Astrocyte (in vitro differentiated cells and primary cell): Measurements from ENCODE around the gene ITPK1. TPM values are rescaled to one million over a fixed set of nuclear protein-coding genes. Genes with fewer than 3 reads are reported as not detected.

ENCODE experiments used
- DNase-seq: peaks from one replicate; pipeline ENCODE4 v3.0.0-alpha.2; 2010; ENCODE audit warnings: low read depth
- FAIRE-seq: peaks from 2 replicates; lab custom pipeline; 2011; peaks lifted over from hg19 to GRCh38; lab: Jason Lieb, UNC
- H2AFZ ChIP-seq: 2 replicates; pipeline ENCODE4 v1.6.0; 2012; ENCODE audit warnings: low read depth, low read length, inconsistent platforms
- H3K27ac ChIP-seq: 2 replicates; pipeline ENCODE4 v1.5.1; 2011; ENCODE audit warnings: low read depth, low read length, inconsistent platforms
- H3K27me3 ChIP-seq: 2 replicates; pipeline ENCODE4 v1.6.0; 2011; ENCODE audit warnings: low read length, inconsistent platforms; ENCODE audit not compliant: insufficient read depth
- H3K36me3 ChIP-seq: 2 replicates; pipeline ENCODE4 v1.5.1; 2011; ENCODE audit warnings: low read length, inconsistent platforms; ENCODE audit not compliant: insufficient read depth
- H3K4me1 ChIP-seq: 2 replicates; pipeline ENCODE4 v1.5.1; 2011; ENCODE audit warnings: low read length, inconsistent platforms; ENCODE audit not compliant: insufficient read depth
- H3K4me2 ChIP-seq: 2 replicates; pipeline ENCODE4 v1.6.0; 2012; ENCODE audit warnings: low read length, inconsistent platforms
- H3K4me3 ChIP-seq: 2 replicates; pipeline ENCODE4 v1.5.1; 2011; ENCODE audit warnings: low read depth, mild to moderate bottlenecking, low read length, inconsistent platforms; ENCODE audit not compliant: insufficient read depth
- H3K79me2 ChIP-seq: 2 replicates; pipeline ENCODE4 v1.6.0; 2012; ENCODE audit warnings: mild to moderate bottlenecking, low read length, inconsistent platforms; ENCODE audit not compliant: insufficient read depth
- H3K9ac ChIP-seq: 2 replicates; pipeline ENCODE4 v1.6.0; 2012; ENCODE audit warnings: mild to moderate bottlenecking, low read length, inconsistent platforms
- H3K9me3 ChIP-seq: 2 replicates; pipeline ENCODE4 v1.5.1; 2012; ENCODE audit warnings: low read depth, mild to moderate bottlenecking, low read length, inconsistent platforms; ENCODE audit not compliant: insufficient read depth
- H4K20me1 ChIP-seq: 2 replicates; pipeline ENCODE4 v1.6.0; 2012; ENCODE audit warnings: low read length, inconsistent platforms; ENCODE audit not compliant: insufficient read depth
- H3K27ac Mint-ChIP-seq: one replicate; pipeline ENCODE4 v1.8.0; 2021; ENCODE audit warnings: mild to moderate bottlenecking, mixed read lengths; ENCODE audit not compliant: unreplicated experiment
- H3K27me3 Mint-ChIP-seq: one replicate; pipeline ENCODE4 v1.8.0; 2021; ENCODE audit warnings: low read depth, mixed read lengths; ENCODE audit not compliant: unreplicated experiment
- H3K36me3 Mint-ChIP-seq: one replicate; pipeline ENCODE4 v1.8.0; 2021; ENCODE audit warnings: low read depth, mixed read lengths; ENCODE audit not compliant: unreplicated experiment
- H3K4me1 Mint-ChIP-seq: one replicate; pipeline ENCODE4 v1.8.0; 2021; ENCODE audit warnings: low read depth, mixed read lengths; ENCODE audit not compliant: unreplicated experiment
- H3K4me3 Mint-ChIP-seq: one replicate; pipeline ENCODE4 v1.8.0; 2021; ENCODE audit warnings: mild to moderate bottlenecking, moderate library complexity, mixed read lengths; ENCODE audit not compliant: unreplicated experiment
- H3K9me3 Mint-ChIP-seq: one replicate; pipeline ENCODE4 v1.8.0; 2021; ENCODE audit warnings: mild to moderate bottlenecking, mixed read lengths; ENCODE audit not compliant: unreplicated experiment
- EZH2 ChIP-seq: IDR thresholded peaks from 2 replicates; pipeline ENCODE4 v1.6.1; 2012; ENCODE audit warnings: mild to moderate bottlenecking, low read length, inconsistent platforms; ENCODE audit not compliant: insufficient read depth
- total RNA-seq: library from RNA; stranded (reverse); gene quantifications from 2 replicates; pipeline ENCODE4 v1.2.1, GENCODE V29; 2021
- TF ChIP-seq, protein P1 (sequence below): IDR thresholded peaks from 2 replicates; pipeline ENCODE4 v1.5.1; 2011; ENCODE audit warnings: low read depth, mild to moderate bottlenecking, inconsistent platforms, low read length, moderate library complexity; ENCODE audit not compliant: insufficient read depth

The ITPK1 gene
- total RNA-seq, 1 donor from 2014 or later: 13.0 TPM

DNA sequence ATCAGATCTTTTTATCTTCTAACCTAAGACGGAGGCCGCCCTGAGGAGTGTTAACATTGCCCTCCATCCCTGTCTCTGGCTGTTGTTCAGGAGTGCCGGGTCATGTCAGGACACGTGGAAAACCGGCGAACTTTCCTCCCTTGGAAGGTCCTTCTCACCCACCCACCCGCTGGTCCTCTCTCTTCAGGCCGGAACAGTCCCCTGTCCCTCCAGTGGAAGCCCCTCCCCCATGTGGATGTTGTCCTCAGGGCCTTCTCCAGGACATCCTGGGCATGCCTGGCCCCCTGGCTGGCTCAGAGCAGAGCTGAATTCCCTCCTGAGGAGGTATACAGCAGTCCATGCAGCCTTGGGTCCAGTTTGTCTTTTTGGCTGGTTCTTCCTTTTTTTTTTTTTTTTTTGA is 20.3 kb upstream of the ITPK1 start:
- Histone ChIP-seq H4K20me1 (no peaks in the 10 kb centered on the region), H3K79me2 (no peaks in the 10 kb centered on the region), H3K4me3 (no peak overlapping the region), H3K4me1 (no peaks in the 10 kb centered on the region), H3K9ac (no peak overlapping the region), H3K9me3 (no peaks in the 10 kb centered on the region), H3K27ac (no peak overlapping the region), H3K27me3 (peaks cover 2% of the 10 kb centered on the region), H2AFZ (no peak overlapping the region), H3K36me3 (no peaks in the 10 kb centered on the region), H3K4me2 (no peak overlapping the region)
- Mint-ChIP-seq H3K4me3 (no peak overlapping the region), H3K27me3 (peaks cover 23% of the 10 kb centered on the region), H3K9me3 (no peaks in the 10 kb centered on the region), H3K36me3 (no peaks in the 10 kb centered on the region), H3K4me1 (no peaks in the 10 kb centered on the region), H3K27ac (no peak overlapping the region)
- TF ChIP-seq, protein P1, sequence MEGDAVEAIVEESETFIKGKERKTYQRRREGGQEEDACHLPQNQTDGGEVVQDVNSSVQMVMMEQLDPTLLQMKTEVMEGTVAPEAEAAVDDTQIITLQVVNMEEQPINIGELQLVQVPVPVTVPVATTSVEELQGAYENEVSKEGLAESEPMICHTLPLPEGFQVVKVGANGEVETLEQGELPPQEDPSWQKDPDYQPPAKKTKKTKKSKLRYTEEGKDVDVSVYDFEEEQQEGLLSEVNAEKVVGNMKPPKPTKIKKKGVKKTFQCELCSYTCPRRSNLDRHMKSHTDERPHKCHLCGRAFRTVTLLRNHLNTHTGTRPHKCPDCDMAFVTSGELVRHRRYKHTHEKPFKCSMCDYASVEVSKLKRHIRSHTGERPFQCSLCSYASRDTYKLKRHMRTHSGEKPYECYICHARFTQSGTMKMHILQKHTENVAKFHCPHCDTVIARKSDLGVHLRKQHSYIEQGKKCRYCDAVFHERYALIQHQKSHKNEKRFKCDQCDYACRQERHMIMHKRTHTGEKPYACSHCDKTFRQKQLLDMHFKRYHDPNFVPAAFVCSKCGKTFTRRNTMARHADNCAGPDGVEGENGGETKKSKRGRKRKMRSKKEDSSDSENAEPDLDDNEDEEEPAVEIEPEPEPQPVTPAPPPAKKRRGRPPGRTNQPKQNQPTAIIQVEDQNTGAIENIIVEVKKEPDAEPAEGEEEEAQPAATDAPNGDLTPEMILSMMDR: no peak
- TF ChIP-seq EZH2: no peak
- no peak for FAIRE-seq
- no peak for DNase-seq

DNA sequence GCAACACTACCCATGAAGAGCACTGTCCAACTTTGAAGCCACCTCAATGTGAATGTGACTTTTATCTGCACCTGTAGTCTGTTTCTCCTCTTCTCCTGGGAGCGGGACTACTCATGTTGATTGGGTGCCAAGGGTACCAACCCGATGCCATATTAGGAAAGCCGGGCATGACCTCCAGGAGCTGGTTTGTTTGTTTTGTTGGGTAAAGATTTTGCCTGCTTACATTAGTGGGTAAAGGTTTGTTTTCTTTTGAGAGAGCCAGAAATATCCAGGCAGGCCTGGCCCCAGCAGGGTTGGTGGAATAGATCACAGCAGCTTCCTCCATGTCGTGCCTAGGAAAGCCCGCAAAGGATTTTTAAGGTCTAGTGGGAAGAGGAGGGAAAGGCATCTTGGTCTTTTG is 19.7 kb upstream of the ITPK1 start:
- Histone ChIP-seq H4K20me1 (no peaks in the 10 kb centered on the region), H3K36me3 (no peaks in the 10 kb centered on the region), H3K9me3 (no peaks in the 10 kb centered on the region), H3K79me2 (no peaks in the 10 kb centered on the region), H3K27ac (no peak overlapping the region), H2AFZ (no peak overlapping the region), H3K4me1 (no peaks in the 10 kb centered on the region), H3K4me2 (no peak overlapping the region), H3K4me3 (no peak overlapping the region), H3K27me3 (peaks cover 2% of the 10 kb centered on the region), H3K9ac (no peak overlapping the region)
- TF ChIP-seq EZH2: no peak
- TF ChIP-seq, protein P1: no peak
- Mint-ChIP-seq H3K9me3 (no peaks in the 10 kb centered on the region), H3K27me3 (peaks cover 20% of the 10 kb centered on the region), H3K4me1 (no peaks in the 10 kb centered on the region), H3K4me3 (no peak overlapping the region), H3K36me3 (no peaks in the 10 kb centered on the region), H3K27ac (no peak overlapping the region)
- FAIRE-seq (no peak), DNase-seq (no peak)

DNA sequence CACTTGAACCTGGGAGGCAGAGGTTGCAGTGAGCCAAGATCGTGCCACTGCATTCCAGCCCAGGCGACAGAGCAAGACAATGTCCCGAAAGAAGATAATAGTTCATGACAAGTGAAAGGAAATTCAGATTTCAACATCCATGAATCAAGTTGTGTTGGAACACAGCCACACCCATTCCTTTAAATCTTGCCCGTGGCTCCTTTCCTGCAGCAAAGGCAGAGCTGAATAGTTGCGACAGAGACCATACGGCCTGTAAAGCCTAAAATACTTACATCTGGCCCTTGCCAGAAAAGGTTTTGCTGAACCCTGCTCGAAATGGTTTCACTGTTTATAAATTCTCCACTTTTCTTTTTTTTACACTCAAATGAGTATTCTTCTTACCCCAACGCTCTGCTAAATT is 17.7 kb upstream of the ITPK1 start:
- Mint-ChIP-seq H3K27me3 (peaks cover 26% of the 10 kb centered on the region), H3K9me3 (no peaks in the 10 kb centered on the region), H3K4me1 (no peaks in the 10 kb centered on the region), H3K4me3 (no peak overlapping the region), H3K27ac (no peak overlapping the region), H3K36me3 (no peaks in the 10 kb centered on the region)
- H4K20me1 ChIP-seq: no peaks in the 10 kb centered on the region
- H3K36me3 ChIP-seq: no peaks in the 10 kb centered on the region
- no peak overlapping the region for H3K4me2 ChIP-seq
- TF ChIP-seq, protein P1: no peak
- no peak for TF ChIP-seq EZH2
- no peak for DNase-seq
- no peak overlapping the region for H3K27ac ChIP-seq
- H3K27me3 ChIP-seq: peaks cover 12% of the 10 kb centered on the region
- no peak for FAIRE-seq
- H3K79me2 ChIP-seq: no peaks in the 10 kb centered on the region
- H3K9me3 ChIP-seq: no peaks in the 10 kb centered on the region
- no peak overlapping the region for H3K4me3 ChIP-seq
- H3K4me1 ChIP-seq: no peaks in the 10 kb centered on the region
- no peak overlapping the region for H2AFZ ChIP-seq
- no peak overlapping the region for H3K9ac ChIP-seq
